Activated T-helper 1 cell treated with Interleukin-2 at 50 U/mL for 16 hours (primary cell): ENCODE data around the gene KRTAP9-8.
"Not testable (repeated sequence)": the region's sequence is repeated elsewhere in the genome, so short reads cannot be mapped to it uniquely, and the experiment has no call there.

ENCODE experiments used
- DNase-seq: peaks from one replicate; pipeline ENCODE4 v3.0.0-alpha.2; 2020; ENCODE audit warnings: low read depth

KRTAP9-8 gene

DNA sequence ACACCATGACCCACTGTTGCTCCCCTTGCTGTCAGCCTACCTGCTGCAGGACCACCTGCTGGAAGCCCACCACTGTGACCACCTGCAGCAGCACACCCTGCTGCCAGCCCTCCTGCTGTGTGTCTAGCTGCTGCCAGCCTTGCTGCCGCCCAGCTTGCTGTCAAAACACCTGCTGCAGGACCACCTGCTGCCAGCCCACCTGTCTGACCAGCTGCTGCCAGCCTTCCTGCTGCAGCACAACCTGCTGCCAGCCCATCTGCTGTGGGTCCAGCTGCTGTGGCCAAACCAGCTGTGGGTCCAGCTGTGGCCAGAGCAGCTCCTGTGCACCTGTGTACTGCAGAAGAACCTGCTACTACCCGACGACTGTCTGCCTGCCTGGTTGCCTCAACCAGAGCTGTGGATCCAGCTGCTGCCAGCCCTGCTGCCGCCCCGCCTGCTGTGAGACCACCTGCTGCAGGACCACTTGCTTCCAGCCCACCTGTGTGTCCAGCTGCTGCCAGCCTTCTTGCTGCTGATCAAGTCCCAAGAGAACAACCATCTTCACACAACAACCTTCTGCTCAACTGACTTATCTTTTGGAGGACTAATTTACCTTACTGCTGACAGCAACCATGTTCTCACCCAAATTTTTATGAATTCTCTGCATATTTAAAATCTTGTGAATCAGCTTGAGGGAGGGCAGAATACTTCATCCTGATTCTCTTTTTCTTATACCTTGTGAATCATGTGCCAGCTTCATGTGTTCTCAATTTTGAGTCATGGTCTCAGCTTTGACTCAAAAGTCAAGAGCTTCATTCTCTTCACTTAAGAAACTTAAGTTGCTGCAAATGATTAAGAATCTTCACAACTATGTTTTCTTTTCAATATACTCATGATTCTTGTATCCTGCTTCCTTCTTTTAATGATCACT lies 17.8 kb downstream of the KRTAP9-8 start, which contains the start of gene KRTAP9-9:
TSS of gene KRTAP9-9 (plus strand) at position 4 of the 910 bp plus-strand sequence.
- DNase-seq = not testable (repeated sequence)

DNA sequence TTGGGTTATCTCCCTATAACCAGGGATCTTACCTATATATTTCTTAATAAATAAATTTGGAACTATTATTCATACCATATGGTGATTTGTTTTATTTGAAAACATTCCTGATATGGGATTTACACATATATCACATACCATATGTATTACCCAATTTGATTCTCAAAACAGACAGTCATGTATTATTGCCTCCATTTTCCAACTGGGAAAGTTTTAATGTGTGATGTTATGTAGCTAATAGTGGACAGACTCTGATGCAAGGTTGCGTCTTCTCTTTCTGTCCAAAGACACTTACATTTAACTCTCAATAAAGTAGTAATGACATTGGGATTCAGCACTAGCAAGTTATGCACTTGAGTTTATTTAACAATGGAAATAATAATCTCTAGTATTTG lies 18.5 kb downstream of the KRTAP9-8 start:
- DNase-seq = no peak

DNA sequence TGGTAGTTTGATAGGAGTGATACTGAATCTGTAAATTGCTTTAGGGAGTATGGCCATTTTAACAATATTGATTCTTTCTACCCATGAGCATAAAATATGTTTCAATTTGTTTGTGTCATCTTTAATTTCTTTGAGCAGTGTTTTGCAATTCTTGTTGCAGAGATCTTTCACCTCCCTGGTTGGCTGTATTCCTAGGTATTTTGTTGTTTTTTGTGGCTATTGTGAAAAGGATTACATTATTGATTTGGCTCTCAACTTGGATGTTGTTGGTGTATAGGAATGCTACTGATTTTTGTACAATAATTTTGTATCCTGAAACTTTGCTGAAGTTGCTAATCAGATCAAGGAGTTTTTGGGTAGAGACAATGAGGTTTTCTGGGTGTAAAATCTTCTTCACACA lies 20.6 kb downstream of the KRTAP9-8 start:
- no peak for DNase-seq

DNA sequence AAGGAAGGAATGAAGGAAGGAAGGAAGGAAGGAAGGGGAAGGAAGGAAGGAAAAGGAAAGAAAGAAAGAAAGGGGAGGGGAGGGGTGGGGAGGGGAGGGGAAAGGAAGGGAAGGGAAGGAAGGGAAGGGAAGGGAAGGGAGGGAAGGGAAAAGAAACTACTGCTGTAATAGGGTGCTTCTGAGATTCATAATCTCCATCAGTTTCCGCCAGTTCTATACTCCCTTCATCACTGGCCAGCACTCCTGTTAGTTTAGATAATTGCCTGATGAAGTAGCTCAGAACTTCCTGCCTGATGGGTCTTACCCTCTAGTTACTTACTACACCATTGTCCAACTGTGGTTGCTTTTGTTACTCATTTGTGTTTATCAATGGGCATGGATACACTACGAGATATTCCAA lies 25.4 kb downstream of the KRTAP9-8 start:
- no peak for DNase-seq

DNA sequence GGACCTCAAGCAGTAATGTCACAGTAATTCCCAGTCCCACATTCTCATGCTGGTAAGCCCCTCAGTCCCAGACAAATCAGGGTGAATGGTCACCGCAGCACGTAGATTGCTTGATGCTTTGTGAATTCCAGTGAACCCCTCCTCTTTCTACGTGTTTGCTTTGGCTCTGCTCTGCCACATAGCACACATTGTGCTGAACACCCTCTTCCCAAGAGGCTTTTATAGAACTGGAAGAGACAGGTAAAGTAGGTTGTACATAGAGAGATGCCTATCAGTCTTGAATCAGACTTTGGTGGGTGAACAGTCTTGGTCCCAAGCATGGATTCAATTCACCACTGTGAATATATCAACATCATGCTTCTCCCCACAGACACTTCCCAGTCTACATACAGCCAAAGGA lies 26.8 kb downstream of the KRTAP9-8 start:
- no peak for DNase-seq

DNA sequence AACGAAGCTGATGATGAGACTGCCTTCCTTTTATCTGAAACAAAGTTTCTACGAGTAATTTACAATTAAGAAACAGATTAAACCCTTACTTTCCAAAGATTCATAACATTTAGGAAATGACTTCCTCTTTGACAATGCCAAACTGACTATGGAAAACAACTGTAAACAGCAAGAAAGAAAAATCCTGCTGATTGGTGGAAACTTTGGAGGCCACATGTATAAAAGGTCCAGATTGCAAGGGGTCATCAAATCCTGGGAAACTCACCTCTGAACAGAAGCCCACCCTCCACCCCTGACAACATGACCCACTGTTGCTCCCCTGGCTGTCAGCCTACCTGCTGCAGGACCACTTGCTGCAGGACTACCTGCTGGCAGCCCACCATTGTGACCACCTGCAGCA lies 27.3 kb downstream of the KRTAP9-8 start, which contains the start of gene KRTAP9-6:
TSS of gene KRTAP9-6 (plus strand) at position 301 of the 400 bp plus-strand sequence. CDS start at position 301, 0 bp downstream.
- DNase-seq = no peak

DNA sequence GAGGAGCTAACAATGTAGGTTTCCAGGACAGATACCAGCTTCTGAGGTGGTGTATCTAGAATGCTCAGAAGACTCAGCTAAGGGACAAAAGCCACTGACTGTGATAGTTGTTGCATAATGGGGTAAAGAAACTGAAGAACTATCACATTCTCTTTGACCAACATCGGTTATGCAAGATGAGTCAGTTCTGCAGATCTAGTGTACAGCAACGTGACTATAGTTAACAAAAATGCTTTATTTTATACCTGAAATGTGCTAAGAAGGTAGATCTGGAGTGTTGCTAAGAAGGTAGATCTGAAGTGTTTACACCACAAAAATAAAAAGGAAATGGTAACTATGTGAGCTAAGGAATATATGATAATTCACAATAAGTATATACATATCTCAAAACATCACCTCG lies 29.9 kb downstream of the KRTAP9-8 start:
- DNase-seq = no peak

DNA sequence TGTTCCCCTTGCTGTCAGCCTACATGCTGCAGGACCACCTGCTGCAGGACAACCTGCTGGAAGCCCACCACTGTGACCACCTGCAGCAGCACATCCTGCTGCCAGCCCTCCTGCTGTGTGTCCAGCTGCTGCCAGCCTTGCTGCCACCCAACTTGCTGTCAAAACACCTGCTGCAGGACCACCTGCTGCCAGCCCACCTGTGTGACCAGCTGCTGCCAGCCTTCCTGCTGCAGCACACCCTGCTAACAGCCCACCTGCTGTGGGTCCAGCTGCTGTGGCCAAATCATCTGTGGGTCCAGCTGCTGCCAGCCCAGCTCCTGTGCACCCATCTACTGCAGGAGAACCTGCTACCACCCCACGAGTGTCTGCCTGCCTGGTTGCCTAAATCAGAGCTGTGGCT lies 33.5 kb downstream of the KRTAP9-8 start:
- not testable (repeated sequence) for DNase-seq

DNA sequence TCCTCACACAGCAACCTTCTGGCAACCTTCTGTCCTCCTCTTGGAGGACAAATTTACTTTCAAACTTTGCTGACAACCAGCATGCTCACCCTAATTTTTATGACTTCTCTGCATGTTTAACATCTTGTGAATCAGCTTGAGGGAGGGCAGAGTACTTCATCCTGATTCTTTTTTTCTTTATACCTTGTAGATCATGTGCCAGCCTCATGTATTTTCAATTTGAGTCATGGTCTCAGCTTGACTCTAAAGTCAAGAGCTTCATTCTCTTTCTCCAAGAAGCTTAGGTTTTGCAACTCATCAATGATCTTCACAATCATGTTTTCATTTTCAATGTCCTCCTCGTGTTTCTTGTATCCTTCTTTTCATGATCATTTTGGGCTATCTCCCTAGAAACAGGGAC lies 34.1 kb downstream of the KRTAP9-8 start:
- DNase-seq = no peak

DNA sequence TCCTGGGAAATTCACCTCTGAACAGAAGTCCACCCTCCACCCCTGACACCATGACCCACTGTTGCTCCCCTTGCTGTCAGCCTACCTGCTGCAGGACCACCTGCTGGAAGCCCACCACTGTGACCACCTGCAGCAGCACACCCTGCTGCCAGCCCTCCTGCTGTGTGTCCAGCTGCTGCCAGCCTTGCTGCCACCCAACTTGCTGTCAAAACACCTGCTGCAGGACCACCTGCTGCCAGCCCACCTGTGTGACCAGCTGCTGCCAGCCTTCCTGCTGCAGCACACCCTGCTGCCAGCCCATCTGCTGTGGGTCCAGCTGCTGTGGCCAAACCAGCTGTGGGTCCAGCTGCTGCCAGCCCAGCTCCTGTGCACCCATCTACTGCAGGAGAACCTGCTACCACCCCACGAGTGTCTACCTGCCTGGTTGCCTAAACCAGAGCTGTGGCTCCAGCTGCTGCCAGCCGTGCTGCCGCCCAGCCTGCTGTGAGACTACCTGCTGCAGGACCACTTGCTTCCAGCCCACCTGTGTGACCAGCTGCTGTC lies 37.9 kb downstream of the KRTAP9-8 start, which contains the start of gene KRTAP9-7:
TSS of gene KRTAP9-7 (plus strand) at position 51 of the 543 bp plus-strand sequence. CDS start at position 51, 0 bp downstream.
- DNase-seq = not testable (repeated sequence)

DNA sequence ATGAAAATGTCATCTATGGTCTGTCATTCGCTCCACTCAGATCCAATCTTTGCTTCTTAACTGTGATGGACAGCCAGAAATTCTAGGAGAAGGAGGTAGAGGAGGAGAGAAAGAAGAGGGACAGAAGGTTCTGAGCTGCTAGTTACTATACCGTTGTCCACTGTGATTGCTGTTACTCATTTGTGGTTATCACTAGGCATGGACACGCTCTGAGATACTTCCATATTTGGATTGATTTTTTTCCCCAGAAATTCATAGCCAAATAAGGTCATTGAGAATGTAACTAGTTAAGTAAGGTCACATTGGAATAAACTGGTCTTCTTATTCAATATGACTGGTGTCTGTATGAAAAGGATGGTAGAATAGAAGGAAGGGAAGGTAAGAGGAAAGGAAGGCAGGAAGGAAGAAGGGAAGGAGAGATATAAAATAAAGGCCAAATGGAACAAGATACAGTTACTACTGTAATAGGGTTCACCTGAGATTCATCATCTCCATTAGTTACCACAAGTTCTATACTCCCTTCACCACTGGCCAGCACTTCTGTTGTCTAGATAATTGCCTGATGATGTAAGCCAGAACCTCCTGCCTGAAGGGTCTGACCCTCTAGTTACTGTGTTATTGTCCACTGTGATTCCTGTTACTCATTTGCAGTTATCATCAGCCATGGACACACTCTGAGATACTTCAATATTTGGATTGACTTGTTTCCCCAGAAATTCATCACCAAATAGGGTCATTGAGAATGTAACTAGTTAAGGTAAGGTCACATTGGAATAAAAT lies 40.6 kb downstream of the KRTAP9-8 start:
- DNase-seq = no peak

DNA sequence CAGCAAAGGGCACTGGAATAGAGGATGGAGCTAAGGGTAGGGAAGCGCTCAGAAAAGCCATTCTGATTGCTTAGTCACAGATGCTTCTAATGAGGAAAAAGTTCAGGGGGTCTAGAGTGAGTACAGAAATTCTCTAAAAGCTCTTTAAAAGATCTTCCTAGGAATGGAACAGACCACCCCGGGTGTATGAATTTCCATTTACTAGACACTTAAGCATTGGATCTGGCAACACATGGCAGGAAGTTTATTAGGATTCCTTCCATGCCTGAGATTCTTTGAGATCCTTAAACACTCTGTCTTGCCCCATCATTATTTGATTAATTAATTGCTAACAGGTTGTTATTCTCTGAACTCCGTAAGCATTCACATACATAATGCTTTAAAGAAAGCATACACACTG lies 46.2 kb downstream of the KRTAP9-8 start:
- no peak for DNase-seq

DNA sequence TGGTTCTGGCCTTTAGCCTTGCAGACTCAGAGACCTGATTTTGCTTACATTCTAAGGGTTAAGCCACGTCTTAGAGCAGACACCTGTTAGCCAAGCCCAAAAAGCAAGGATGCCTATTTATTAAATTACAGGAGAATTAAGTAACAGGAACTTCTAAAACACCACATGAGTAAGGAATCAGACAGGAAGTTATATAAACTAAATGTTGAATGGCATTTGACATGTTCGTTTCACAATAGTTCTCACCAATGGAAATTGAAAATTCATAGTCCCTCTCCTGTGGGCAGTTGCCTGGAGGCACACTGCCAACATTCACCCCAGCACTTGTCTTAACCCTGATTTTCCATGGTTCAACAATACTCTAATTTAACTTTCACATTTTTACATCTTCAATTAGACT lies 46.7 kb downstream of the KRTAP9-8 start:
- no peak for DNase-seq

DNA sequence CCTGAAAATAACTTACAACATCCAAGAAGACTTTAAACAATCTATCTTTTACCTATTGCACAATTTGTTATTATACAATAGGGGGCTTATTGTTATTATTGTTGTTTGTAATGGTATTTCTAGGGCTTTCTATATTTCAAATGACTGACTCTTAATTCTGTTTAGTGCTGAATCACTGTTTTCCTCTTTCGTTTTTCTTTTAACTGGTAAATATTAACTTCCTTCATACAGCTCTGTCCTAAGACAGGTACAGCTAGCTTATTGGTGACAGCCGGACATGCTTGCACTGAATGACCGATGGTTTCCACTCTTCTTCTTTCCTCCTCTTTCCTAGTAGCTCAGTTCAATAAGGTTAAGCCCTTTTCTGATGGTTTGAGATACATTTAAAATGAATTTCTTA lies 49.3 kb downstream of the KRTAP9-8 start:
- DNase-seq = no peak
